ENCODE data around the gene EFNA2.

GRCh38 chr19:1277061-1277460 lies 8.6 kb upstream of the EFNA2 start:
- TF ChIP-seq CTCF (IDR thresholded peaks at IDR 0.05) (no peak), POLR2A (IDR thresholded peaks at IDR 0.05) (no peak)

All from uterus (tissue), 2 donors.